HuH-7.5 (cell line): ENCODE results near the gene HERC2.
"Not testable (repeated sequence)": the region's sequence is repeated elsewhere in the genome, so short reads cannot be mapped to it uniquely, and the experiment has no call there.

Experiments used
- DNase-seq: peaks from one replicate; pipeline ENCODE4 v3.0.0; 2011; ENCODE audit warnings: low spot score

Gene HERC2

GRCh38 chr15:28129231-28129848 is 192.6 kb downstream of the HERC2 start:
- no peak for DNase-seq

GRCh38 chr15:28128031-28128430 is 193.9 kb downstream of the HERC2 start:
- no peak for DNase-seq

- no peak for DNase-seq
Observed at GRCh38 chr15:28127036-28127435, 194.9 kb downstream of the HERC2 start.

DNA sequence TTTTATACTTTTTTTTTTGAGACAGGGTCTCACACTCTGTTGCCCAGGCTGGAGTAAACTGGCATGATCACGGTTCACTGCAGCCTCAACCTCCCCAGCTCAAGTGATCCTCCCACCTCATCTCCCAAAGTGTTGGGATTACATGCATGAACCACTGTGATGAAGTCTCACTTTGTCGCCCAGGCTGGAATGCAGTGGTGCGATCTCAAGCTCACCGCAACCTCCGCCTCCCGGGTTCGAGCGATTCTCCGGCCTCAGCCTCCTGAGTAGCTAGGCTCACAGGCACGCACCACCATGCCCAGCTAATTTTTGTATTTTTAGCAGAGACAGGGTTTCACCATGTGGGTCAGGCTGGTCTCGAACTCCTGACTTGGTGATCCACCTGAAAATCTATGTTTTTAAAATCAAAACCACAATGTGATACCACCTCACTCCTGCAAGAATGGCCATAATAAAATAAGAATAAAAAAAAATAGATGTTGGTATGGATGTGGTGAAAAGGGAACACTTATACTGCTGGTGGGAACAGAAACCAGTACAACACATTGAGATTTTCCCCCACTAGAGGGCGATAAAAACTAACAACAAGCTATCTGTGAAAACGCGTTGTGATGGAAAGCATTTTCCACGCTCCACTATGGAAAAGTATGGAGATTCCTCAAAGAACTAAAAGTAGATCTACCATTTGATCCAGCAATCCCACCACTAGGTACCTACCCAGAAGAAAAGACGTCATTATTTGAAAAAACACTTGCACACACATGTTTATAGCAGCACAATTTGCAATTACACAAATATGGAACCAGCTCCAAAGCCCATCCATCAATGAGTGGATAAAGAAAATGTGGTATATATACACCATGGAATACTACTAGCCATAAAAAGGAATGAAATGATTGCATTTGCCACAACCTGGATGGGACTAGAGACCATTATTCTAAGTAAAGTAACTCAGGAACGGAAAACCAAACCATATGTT is 196.0 kb downstream of the HERC2 start:
- DNase-seq = peak; percentile 41

DNA sequence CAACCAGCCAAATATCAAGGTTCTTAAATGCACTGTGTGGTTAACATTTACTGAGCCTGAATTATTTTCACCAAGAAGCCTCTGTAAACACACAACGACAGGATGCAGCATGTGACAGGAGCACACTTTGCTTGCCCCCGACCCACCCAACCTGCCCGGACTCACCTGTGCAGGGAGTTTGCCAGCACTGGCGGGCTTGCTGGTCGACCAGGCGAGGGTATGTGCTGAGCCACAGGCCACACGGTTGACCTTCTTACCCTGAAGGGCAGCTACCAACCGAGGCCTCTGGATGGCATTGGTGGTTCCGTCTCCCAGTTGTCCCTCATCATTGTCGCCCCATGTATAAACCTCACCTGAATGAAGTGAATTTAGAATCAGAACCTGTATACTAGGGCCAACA is 197.1 kb downstream of the HERC2 start:
- no peak for DNase-seq

GRCh38 chr15:28123408-28124023 is 198.5 kb downstream of the HERC2 start:
- DNase-seq = peak; percentile 74

DNA sequence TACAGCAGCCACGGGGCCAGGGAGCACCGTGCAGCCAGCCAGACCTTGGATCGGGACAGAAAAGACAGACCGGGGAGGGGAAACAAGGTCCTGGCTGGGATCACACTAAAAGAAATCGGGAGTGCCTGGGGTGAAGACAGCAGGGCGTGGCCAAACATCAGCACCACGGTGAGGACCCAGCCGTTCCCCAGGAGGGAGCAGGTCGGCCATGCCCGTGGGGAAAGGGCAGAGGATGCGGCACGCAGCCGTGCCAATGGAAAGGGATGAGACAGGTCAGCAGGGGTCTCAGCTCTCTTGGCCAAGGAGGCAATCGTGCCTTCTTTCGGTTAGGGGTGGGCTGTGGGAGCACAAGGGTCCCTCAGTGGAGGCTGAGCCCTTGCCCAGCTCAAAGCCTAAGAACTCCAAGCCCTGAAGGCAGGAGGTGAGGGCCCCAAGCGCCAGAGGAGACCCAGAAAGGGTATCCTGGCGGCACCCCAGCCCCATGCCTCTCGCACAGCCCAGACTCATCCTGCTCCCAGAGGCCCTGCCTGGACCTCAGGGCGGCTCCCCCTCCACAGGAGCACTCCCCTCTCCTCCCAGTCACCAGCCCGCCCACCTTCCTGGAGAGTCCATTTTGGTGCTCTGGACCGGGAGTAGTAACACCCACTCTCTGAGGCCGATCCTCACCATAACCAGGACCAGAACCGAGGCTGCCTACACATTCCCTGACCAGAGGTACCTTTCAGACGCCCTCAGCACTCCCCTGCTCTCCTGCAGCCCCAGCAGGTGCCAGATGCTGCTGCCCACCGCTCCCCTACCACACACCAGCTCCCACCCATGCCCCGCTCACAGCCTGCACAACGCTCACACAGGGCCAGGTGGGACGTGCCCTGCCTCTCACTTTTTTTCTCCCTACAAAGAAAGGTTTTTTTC is 199.7 kb downstream of the HERC2 start:
- DNase-seq = no peak

- not testable (repeated sequence) for DNase-seq
Observed at GRCh38 chr15:28121577-28121976, 200.4 kb downstream of the HERC2 start.

DNA sequence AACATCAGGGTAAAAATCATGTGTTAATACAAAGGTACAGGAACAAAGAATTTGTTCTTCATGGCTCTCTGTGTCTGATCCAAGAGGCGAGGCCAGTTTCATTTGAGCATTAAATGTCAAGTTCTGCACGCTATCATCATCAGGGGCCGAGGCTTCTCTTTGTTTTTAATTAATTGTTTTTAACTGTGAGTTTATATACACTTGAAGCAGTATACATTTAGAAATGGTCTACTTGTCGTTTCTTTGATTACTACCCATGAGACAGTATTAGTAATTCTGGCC is 201.7 kb downstream of the HERC2 start:
- no peak for DNase-seq

- DNase-seq = no peak
Observed at GRCh38 chr15:28118531-28118930, 203.4 kb downstream of the HERC2 start.

DNA sequence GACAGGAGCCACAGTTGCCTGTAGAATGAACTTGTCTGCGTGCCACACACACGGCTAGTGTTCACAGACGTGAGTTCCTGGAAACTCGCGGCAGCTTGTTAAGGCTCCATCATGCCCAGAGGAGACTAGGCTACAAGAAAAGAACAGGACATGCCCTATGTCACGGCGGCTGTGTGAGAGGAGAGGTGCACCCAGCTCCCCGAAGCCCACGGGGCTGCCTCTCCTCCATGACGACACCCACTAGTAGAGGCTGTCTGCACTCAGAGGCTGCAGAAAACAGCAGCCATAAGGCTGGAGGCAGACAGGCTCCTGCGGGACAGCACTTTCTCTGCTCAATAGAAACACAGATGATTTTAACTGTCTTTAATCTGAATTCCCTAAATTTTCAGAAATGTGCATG is 203.9 kb downstream of the HERC2 start:
- DNase-seq = no peak

GRCh38 chr15:28117432-28117990 is 204.5 kb downstream of the HERC2 start:
- no peak for DNase-seq

- DNase-seq = no peak
Observed at GRCh38 chr15:28116521-28117431, 205.2 kb downstream of the HERC2 start.

DNA sequence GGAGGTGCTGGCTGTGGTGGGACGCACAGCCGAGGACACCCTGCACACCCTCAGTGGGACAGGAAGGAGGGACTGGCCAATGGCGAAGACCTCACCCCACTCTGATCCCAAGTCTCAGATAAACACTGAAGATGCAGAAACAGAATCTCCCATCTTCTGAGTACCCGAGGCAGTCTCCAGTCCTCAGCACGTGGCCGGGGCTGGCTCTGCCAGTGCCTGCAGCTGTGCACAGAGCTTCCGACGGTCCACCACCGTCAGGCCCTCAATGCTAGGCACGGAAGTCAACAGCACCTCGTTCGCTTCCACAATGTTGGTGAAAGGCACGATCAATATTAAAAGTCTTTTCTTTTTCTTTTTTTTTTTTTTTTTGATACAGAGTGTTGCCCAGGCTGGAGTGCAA is 206.1 kb downstream of the HERC2 start:
- no peak for DNase-seq

GRCh38 chr15:28114721-28115622 is 207.0 kb downstream of the HERC2 start:
- no peak for DNase-seq

DNA sequence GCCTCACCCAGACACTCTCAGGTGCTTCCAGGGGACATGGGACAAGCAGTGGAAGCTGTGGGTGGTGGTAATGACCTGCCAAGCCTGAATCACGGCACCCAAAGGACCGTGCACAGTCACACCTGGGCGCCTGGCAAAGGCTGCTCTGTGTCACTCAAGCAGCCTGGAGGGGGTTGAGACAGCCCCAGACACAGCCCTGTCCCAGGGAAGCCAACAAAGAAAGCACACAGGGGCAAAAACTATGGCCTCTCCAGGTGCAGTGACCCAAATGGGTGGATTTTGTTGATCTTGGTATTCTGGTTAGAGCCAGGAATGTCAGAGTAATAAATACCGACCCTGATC is 207.9 kb downstream of the HERC2 start:
- DNase-seq = no peak

- no peak for DNase-seq
Observed at GRCh38 chr15:28113394-28114113, 208.4 kb downstream of the HERC2 start.

DNA sequence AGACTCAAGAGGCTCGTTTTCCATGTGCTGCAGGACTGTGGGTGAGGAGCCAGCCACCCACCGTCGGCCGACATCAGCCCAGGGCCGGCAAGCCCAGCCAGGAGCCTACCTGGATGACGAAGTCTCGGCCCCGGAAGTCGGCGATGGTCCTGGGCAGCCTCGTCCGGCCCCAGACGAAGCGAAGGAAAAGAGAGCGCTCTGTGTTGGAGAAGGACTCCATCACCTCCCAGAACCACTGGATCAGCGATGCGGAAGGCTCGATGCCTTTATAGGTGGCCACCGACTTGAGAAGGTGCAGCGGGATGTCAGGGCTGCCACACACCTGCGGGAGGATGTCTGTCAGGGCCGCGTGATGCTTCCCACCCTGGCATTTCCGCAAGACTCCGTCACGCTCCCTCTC is 209.0 kb downstream of the HERC2 start:
- no peak for DNase-seq

- DNase-seq = no peak
Observed at GRCh38 chr15:28112101-28112760, 209.7 kb downstream of the HERC2 start.
